Kidney epithelial cell (primary cell): Measurements from ENCODE around the gene ZBTB5. TPM values are rescaled to one million over a fixed set of nuclear protein-coding genes. Genes with fewer than 3 reads are reported as not detected.

Source experiments
- total RNA-seq: library from RNA; depleted of rRNA; stranded (reverse); fragments of >200 nt; gene quantifications from 2 replicates; pipeline ENCODE4 v1.2.3, GENCODE V29; 2015

Gene ZBTB5
- total RNA-seq, 1 donor from 2014 or later: 14.1 TPM

Other genes starting within 250 kb of the ZBTB5 start
- gene GRHPR, start 42.8 kb downstream of the ZBTB5 start, total RNA-seq: 119 and 142 TPM in 2 replicates
- 24.4 and 26.9 TPM in 2 replicates for gene POLR1E, start 20.5 kb upstream of the ZBTB5 start, total RNA-seq
- 13.2 and 16.9 TPM in 2 replicates for gene FBXO10, start 110.9 kb upstream of the ZBTB5 start, total RNA-seq
- 111 and 127 TPM in 2 replicates for gene TOMM5, start 127.1 kb upstream of the ZBTB5 start, total RNA-seq
- gene FRMPD1, start 185.5 kb upstream of the ZBTB5 start, total RNA-seq: 0.04 TPM in 1 of 2 replicates, not detected in the other